SKM-1 treated with dmso at 0.1 percent for 144 hours (cell line): ENCODE results near the gene SLC17A5.
"Not testable (repeated sequence)": the region's sequence is repeated elsewhere in the genome, so short reads cannot be mapped to it uniquely, and the experiment has no call there.

Source experiments
- DNase-seq: peaks from one replicate; lab custom pipeline; 2025; ENCODE audit not compliant: unreplicated experiment; lab: John Stamatoyannopoulos, UW

The SLC17A5 gene

DNA sequence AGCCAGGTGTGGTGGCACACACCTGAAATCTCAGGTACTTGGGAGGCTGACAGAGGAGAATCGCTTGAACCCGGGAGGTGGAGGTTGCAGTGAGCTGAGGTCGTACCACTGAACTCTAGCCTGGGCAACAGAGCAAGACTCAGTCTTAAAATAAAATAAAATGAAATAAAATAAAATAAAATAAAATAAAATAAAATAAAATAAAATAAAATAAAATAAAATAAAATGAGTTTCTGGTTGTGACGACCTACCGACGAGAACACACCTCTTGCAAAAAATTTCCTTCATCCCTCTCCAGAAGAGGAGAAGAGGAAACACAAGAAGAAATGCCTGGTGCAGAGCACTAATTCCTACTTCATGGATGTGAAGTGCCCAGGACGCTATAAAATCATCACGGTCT lies 35.7 kb downstream of the SLC17A5 start:
- DNase-seq = not testable (repeated sequence)

DNA sequence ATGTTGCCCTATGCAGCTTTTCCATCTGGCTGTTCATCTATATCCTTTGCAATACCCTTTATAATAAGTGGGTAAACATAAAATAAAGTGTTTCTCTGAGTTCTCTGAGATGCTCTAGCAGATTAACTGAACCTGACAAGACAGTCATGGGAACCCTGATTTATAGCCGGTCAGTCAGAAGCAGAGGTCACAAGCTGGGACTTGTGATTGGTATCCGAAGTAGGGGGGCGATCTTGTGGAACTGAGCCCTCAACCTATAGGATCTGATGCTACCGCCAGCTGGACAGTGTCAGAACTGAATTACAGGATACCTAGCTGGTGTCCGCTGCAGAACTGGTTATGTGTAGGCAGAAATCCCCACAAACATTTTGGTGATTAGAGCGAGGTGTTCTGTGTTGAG lies 39.0 kb downstream of the SLC17A5 start:
- DNase-seq = no peak

DNA sequence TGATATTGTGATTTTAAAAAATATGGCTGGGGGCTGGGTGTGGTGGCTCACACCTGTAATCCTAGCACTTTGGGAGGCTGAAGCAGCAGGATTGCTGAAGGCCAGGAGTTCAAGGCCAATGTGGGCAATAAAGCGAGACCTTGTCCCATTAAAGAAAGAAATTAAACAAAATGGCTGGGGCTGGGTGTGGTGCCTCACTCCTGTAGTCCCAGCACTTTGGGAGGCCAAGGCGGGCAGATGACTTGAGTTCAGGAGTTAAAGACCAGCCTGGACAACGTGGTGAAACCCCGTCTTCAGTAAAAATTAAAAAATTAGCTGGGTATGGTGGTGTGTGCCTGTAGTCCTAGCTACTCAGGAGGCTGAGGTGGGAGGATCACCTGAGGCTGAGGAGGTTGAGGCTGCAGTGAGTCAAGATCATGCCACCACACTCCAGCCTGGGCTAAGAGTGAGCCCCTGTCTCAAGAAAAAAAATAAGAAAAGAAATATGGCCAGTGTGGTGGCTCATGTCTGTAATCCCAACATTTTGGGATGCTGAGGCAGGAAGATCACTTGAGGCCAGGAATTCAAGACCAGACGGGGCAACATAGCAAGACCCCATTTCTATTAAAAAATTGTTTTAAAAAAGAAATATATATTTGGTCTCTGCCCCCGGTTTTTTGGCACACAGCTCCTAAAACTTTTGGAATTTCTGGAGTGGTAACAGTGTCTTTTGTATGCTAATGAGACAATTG lies 39.8 kb downstream of the SLC17A5 start:
- DNase-seq = no peak

DNA sequence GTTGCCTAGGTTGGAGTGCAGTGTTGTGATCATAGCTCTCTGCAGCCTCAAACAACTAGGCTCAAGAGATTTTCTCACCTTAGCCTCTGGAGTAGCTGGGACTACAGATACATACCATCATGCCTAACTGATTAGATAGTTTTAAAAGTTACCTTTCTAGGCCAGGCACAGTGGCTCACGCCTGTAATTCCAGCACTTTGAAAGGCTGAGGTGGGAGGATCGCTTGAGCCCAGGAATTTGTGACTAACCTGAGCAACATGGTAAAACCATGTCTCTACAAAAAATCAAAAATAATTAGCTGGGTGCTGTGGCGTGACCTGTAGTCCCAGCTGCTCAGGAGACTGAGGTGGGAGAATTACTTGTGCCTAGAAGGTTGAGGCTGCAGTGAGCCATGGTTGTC lies 41.2 kb downstream of the SLC17A5 start:
- DNase-seq = no peak

DNA sequence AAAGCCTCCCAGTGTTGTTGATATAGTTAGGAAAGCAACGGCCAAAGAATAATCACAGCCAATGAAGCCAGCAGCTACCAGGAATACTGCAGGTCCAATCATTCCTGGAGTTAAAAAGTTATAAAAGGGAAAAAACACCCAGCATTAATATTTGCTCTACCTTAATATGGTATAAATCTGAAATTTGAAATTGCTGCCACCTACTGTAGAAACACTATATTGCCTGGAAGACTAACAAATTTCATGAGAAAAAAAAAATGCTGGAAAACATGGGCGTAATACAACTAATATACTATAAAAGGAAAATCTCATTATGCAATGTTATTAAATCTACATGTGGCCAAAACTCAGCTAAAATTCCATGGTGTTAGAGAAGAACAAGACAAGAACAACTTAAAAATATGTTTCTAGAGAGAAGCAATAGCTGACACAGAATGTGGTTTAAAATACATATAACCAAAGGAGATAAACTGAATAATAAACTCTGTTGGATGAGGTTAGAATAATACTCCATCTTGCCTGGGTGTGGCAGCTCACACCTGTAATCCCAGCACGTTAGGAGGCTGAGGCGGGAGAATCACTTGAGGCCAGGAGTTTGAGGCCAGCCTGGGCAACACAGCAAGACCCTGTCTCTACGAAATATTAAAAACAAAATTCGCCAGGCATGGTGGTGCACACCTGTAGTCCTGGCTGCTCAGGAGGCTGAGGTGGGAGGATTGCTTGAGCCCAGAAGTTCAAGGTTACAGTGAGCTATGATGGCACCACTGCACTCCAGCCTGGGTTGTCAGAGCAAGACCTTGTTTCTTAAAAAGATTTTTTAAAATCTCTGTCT lies 43.1 kb downstream of the SLC17A5 start:
- DNase-seq = peak; percentile 31

DNA sequence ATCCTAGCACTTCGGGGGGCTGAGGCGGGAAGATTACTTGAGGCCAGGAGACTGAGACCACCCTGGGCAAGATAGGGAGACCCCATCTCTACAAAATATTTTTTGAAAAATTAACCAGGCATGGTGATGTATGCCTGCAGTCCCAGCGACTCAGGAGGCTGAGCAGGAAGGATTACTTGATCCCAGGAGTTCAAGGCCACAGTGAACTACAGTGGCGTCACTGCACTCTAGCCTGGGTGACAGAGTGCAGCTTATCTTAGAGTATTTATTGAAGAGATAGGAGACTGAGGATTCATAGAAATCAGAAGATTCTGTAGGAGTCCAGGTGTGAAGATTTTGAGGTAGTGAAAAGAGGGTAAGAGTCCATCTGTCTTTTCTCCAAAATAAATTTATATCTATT lies 45.0 kb downstream of the SLC17A5 start:
- DNase-seq = no peak

DNA sequence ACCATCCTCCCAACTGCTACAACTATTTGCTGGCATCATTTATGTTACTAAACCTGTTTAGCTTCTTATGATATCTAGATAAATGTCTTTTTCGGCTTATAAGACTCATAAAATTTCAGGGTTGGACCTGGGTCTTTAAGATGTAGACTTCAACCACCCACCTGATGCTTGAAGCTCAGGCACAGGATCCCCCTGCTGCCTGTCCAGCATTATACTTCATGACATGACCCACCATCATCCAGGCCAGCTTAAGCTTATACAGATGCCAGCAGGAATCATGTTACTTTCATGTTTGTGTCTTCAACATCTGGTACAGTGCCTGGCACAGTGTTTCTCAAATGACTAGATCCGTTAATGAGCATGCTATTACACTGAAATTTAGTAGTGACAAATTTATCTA lies 47.4 kb downstream of the SLC17A5 start:
- DNase-seq = no peak

DNA sequence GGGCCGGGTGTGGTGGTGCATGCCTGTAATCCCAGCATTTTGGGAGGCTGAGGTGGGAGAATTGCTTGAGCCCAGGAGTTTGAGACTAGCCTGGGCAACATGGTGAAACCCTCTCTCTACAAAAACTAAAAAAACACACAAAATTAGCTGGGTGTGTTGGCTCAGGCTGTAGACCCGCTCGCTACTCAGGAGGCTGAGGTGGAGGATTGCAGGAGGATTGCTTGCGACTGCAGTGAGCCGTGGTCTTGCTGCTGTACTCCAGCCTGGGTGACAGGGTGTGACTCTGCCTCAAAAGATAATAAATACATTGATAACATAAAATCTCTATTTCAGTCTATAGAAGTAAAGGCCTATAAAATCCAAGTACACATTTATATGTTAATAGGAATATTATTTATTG lies 49.3 kb downstream of the SLC17A5 start:
- no peak for DNase-seq

DNA sequence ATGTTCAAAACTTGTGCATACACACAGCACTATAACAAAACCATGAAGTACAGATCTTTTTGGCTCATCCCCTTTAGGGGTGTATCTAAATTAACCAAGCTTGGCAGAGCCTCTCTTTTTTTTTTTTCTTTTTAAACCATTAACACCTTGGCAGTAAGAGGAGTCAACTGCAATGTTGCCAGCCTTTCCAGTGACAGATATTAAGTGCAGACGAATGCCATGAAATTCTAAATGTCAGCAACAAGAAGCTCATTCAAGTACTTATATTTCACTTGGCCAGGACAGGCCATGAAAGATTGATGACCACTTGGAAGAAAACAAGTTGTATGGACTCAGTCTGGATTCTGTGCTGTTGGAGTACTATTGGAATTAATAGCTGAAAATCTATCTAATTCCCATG lies 49.8 kb downstream of the SLC17A5 start:
- no peak for DNase-seq

DNA sequence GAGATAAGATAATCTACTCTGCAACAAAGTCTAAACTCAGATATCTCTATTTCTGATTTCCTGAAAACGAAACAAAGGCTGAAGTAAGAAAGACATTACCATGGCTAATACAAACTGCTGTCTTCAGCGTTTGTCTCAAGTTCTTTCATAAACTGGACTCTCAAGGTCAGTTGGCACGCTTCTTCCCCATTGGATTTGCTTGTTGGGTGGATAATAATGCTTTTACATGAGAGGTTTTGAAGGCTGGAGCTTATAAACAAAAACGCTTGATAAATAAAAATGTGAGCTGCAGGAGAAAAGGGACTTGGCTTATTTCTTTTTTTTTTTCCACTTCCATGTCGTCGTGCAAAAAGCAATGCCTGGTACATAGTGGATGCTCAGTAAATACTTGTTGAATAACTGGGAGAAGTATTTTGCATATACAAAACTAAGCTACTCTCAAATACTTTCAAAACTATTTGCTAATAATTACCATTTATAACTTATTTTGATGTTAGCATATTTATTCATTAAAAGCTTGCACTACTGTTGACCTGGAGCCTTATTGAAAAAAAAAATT lies 67.3 kb downstream of the SLC17A5 start:
- no peak for DNase-seq

DNA sequence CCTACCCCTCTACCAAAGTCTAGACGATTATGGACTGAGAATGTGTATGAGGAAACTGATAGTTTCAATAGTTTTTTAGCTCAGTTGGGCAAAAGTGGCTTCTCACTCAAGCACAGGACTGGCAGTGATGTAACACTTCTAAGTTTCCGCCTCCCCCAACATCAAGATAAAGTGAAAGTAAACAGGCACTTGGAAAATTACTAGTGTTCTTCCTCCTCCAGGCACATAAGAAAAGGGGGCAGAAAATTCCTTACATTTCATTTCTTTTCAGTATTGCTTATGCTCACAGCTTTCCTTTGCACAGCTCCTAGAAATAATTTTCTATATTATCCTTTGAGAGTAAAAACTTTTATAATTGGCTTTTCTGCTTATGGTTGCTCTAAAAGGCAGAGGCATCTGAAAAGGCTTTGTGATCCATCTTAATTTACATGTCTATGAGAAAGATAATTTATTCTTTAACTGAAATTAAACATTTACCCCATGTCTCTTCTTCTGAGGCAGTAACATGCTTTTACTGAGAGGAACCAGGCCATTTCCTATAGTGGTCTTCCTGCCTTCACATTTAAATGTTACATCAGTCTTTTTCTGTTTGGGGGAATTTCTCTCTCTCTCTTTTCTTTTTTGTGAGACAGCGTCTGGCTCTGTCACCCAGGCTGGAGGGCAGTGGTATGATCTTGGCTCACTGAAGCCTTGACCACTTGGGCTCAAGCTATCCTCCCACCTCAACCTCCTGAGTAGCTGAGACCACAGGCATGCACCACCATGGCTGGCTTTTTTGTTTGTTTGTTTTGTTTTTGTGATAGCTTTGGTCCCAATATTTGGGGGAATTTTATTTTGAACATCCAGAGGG lies 68.0 kb downstream of the SLC17A5 start:
- DNase-seq = peak; percentile 77

DNA sequence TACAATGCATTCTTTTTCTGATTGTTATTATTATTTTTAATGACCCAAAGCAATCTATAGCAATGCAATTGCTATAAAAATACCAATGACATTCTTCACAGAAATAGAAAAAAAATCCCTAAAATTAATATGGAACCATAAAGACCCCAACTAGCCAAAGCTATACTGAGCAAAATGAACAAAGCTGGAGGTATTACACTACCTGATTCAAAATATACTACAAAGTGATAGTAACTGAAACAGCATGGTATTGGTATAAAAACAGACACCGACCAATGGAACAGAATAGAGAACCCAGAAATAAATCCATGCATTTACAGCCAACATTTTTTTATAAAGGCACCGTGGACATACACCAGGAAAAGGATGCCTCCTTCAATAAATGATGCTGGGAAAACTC lies 72.5 kb downstream of the SLC17A5 start:
- DNase-seq = no peak

DNA sequence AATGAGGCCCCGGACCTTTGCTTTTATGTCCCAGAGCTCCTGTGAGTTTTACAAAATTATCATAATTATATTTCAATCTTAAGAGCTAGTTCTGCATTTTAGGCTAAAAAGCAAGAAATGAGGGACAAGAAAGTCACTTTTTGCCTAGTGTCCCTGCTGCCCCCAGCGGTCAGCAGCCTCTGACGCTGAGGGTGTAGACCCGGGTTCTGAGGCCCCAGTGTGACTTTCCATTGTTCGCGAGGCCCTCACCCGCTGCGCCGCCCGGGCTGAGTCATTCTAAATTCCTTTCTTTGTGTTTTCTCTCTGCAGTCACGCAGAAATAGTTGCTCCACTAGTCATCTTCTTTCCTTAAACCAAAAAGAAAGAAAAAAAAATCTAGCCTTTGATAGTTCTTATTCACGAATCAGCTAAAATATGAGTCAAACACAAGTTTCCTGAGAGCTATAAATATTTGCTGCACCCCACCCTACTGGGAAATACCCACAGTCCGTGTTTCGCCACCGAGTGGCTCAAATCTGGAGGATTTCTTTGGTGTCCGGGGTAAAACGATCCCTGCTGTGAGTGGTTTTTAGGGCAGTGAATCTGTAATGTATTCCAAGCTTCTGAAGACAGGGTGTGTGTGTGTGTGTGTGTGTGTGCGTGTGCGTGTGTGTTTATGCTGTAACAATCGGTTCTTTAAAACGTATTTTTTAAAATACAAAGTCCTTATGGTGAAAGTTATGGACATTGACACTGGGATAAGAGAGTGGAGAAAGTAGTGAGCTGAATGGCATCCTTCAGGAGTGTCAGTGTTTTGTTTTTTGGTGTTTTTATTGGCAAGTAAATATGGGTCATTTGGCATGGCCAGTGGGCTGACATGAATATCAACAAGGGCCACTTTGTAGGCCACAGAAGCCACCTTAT lies 73.3 kb downstream of the SLC17A5 start:
- DNase-seq = peak; percentile 51

DNA sequence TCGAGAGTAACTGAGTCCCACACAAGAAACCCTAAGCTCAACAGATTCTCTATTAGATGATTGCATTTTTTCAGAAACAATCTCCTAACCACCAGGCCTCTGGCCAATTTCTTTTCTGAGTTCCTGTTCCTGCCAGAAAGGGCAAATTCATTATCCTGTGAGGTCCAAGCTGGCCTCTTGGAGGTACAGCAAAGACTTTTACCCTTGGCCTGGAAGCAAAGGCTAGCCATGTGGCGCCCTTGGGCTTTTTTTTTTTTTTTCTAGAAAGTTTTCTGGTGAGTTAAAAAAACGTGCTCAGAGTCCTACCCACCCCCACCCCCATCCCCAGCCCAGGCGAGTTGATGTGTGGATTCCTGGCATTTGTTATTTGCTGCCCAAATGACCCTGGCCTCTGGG lies 73.9 kb downstream of the SLC17A5 start:
- peak; percentile 52 for DNase-seq

DNA sequence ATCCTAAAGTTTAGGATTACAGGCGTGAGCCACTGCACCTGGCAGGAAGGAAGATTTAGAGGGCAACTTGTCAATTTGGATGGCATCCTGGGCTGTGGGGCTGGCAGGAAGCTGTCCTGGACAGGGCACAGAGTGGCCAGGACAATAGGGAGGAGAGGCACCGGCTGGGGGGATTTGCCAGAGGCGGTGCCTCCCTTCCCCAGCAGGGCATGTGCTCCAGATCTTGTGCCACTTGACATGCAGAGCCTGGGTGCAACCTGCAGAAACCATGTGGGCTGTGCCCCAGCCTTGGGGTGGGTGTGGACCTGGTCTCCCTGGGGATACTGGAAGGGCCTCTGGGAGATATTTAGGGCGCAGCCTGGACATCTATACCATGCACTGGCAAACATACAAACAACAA lies 74.4 kb downstream of the SLC17A5 start:
- DNase-seq = no peak

DNA sequence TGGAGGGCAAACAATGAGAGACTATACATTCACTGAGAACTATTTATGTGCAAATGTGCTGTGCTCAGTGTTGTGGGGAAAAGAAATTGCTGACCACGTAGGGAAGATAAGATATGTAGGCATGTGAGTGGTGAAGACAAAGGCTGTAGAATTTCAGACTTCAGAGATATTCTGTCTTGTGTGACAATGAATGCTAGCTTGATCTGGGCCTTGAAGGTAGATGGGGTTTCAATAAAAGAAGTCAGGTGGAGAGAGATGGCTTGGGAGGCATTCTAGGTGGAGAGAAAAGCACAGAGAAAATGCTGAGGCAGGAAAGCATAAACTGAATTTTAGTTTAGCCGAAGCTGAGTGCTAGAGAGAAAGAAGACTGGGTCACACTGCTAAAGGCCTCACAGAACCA lies 76.1 kb downstream of the SLC17A5 start:
- no peak for DNase-seq

DNA sequence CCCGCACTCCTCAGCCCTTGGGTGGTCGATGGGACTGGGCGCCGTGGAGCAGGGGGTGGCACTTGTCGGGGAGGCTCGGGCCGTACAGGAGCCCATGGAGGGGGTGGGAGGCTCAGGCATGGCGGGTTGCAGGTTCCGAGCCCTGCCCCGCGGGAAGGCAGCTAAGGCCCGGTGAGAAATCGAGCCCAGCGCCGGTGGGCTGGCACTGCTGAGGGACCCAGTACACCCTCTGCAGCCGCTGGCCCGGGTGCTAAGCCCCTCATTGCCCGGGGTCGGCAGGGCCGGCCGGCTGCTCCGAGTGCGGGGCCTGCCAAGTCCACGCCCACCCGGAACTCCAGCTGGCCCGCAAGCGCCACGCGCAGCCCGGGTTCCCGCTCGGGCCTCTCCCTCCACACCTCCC lies 81.3 kb downstream of the SLC17A5 start:
- not testable (repeated sequence) for DNase-seq

DNA sequence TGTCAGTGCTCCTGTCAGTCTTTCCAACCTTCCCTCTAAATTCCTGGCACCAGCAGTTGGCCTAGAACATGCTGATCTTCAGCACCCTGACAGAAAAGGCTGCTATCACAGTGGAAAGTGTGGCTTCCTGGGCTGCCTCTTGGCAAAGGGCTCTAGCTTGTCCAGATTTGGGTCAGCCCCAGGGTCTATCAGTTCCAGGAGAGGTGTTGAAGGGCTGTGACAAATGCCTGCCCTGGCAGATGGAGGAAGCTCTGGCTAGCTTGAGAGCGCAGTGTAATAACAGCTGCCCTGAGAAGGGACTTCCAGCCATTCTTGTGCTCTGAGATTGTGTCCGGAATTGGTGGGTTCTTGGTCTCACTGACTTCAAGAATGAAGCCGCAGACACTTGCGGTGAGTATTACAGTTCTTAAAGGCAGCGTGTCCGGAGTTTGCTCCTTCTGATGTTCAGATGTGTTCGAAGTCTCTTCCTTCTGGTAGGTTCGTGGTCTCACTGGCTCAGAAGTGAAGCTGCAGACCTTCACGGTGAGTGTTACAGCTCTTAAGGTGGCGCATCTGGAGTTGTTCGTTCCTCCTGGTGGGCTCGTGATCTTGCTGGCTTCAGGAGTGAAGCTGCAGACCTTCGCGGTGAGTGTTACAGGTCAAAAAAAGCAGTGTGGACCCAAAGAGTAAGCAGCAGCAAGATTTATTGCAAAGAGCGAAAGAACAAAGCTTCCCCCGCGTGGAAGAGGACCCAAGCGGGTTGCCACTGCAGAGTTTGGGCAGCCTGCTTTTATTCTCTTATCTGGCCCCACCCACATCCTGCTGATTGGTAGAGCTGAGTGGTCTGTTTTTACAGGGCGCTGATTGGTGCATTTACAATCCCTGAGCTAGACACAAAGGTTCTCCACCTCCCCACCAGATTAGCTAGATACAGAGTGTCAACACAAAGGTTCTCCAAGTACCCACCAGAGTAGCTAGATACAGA lies 82.3 kb downstream of the SLC17A5 start:
- not testable (repeated sequence) for DNase-seq

DNA sequence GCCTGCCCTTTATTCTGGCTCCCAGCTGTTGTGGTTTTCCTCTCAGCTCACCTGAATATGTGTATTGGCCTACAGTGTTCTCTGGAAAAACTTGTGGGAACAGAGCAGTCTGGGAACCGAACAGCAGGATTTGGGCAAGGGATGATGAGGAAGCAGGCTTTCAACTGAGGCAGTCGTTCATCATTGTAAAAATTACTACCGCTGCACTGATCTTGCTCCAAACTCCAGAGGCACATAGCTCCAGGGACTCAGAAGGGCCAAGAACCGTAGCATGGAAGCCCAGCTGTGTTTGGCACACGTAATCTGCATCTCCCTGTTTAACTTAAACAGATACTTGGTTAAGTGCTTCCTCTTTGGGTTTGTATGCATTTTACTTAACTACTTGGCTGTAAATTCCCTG lies 84.7 kb downstream of the SLC17A5 start:
- DNase-seq = no peak
